Smooth muscle cell (in vitro differentiated cells): ENCODE results near the gene KRTAP10-11. TPM values are rescaled to one million over a fixed set of nuclear protein-coding genes. Genes with fewer than 3 reads are reported as not detected.

Source experiments
- DNase-seq: peaks from one replicate; lab custom pipeline; 2025; ENCODE audit not compliant: unreplicated experiment; lab: John Stamatoyannopoulos, UW
- H2AFZ ChIP-seq: fragments of 200-600 bp; sonication (generic); 2 replicates; pipeline ENCODE4 v1.6.0; 2016; ENCODE audit warnings: antibody characterized with exemption, low read depth, mild to moderate bottlenecking
- H3F3A ChIP-seq: fragments of 200-600 bp; sonication (generic); 2 replicates; pipeline ENCODE4 v1.6.0; 2017; ENCODE audit warnings: antibody characterized with exemption, low read depth
- H3K27ac ChIP-seq: fragments of 200-600 bp; sonication (generic); 2 replicates; pipeline ENCODE4 v1.5.1; 2016; ENCODE audit warnings: low read depth, mild to moderate bottlenecking
- H3K27me3 ChIP-seq: fragments of 200-600 bp; sonication (generic); 2 replicates; pipeline ENCODE4 v1.6.1; 2016; ENCODE audit warnings: low read depth, mild to moderate bottlenecking
- H3K36me3 ChIP-seq: fragments of 200-600 bp; sonication (generic); 2 replicates; pipeline ENCODE4 v1.5.1; 2016; ENCODE audit warnings: low read depth
- H3K4me1 ChIP-seq: fragments of 200-600 bp; sonication (generic); 2 replicates; pipeline ENCODE4 v1.5.1; 2016; ENCODE audit warnings: low read depth
- H3K4me2 ChIP-seq: fragments of 200-600 bp; sonication (generic); 2 replicates; pipeline ENCODE4 v1.6.0; 2016; ENCODE audit warnings: mild to moderate bottlenecking
- H3K4me3 ChIP-seq: fragments of 200-600 bp; sonication (generic); 2 replicates; pipeline ENCODE4 v1.5.1; 2016; ENCODE audit warnings: mild to moderate bottlenecking
- H3K79me2 ChIP-seq: fragments of 200-600 bp; sonication (generic); 2 replicates; pipeline ENCODE4 v1.6.0; 2016; ENCODE audit warnings: low read depth, mild to moderate bottlenecking
- H3K9ac ChIP-seq: fragments of 200-600 bp; sonication (generic); 2 replicates; pipeline ENCODE4 v1.6.0; 2016; ENCODE audit warnings: low read depth
- H3K9me3 ChIP-seq: fragments of 200-600 bp; sonication (generic); replicated peaks from 2 replicates; pipeline ENCODE4 v1.5.1; 2016; ENCODE audit warnings: low read depth
- H4K20me1 ChIP-seq: fragments of 200-600 bp; sonication (generic); 2 replicates; pipeline ENCODE4 v1.6.0; 2016; ENCODE audit warnings: low read depth
- WGBS: methylation state at CpG from one replicate; pipeline ENCODE4 v1.1.7; 2016; ENCODE audit warnings: low lambda C conversion rate; 5-methylcytosine and 5-hydroxymethylcytosine counted together
- polyA plus RNA-seq: library from polyadenylated mRNA; unstranded; fragments of >200 nt; fragmentation: Nextera tagmentation; extraction: Ambion mirVana; gene quantifications from 2 replicates; pipeline ENCODE4 v1.2.1, GENCODE V29; 2016
- total RNA-seq: library from RNA; depleted of rRNA; stranded (reverse); fragments of >200 nt; gene quantifications from 2 replicates; pipeline ENCODE4 v1.2.3, GENCODE V29; 2014
- TF ChIP-seq, protein P1 (sequence below): fragments of 200-600 bp; sonication (generic); IDR thresholded peaks from 2 replicates; pipeline ENCODE4 v1.5.1; 2017; ENCODE audit warnings: borderline replicate concordance, mild to moderate bottlenecking, antibody characterized with exemption; ENCODE audit not compliant: insufficient read depth, poor library complexity, severe bottlenecking

KRTAP10-11 gene
- total and polyA plus RNA-seq, 2 experiments from 2014 or later, result not detected

- H3K4me2 ChIP-seq, result no peak overlapping the region
- no peaks in the 10 kb centered on the region for H3K27me3 ChIP-seq
- H3K4me3 ChIP-seq, result no peak overlapping the region
- H2AFZ ChIP-seq, result no peak overlapping the region
- H3K4me1 ChIP-seq, result no peaks in the 10 kb centered on the region
- H3K79me2 ChIP-seq, result no peaks in the 10 kb centered on the region
- no peaks in the 10 kb centered on the region for H3K36me3 ChIP-seq
- TF ChIP-seq, protein P1, sequence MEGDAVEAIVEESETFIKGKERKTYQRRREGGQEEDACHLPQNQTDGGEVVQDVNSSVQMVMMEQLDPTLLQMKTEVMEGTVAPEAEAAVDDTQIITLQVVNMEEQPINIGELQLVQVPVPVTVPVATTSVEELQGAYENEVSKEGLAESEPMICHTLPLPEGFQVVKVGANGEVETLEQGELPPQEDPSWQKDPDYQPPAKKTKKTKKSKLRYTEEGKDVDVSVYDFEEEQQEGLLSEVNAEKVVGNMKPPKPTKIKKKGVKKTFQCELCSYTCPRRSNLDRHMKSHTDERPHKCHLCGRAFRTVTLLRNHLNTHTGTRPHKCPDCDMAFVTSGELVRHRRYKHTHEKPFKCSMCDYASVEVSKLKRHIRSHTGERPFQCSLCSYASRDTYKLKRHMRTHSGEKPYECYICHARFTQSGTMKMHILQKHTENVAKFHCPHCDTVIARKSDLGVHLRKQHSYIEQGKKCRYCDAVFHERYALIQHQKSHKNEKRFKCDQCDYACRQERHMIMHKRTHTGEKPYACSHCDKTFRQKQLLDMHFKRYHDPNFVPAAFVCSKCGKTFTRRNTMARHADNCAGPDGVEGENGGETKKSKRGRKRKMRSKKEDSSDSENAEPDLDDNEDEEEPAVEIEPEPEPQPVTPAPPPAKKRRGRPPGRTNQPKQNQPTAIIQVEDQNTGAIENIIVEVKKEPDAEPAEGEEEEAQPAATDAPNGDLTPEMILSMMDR, result no peak
- H3K9ac ChIP-seq, result no peak overlapping the region
- no peaks in the 10 kb centered on the region for H3K9me3 ChIP-seq
- H4K20me1 ChIP-seq, result no peaks in the 10 kb centered on the region
- no peaks in the 10 kb centered on the region for H3F3A ChIP-seq
- DNase-seq, result no peak
- H3K27ac ChIP-seq, result no peak overlapping the region
- 74% methylated on average over 15 of the region's 18 CpGs for WGBS
Measured at GRCh38 chr21:44628707-44629391, 17.4 kb upstream of the KRTAP10-11 start.

GRCh38 chr21:44630440-44630839 lies 15.8 kb upstream of the KRTAP10-11 start:
- no peaks in the 10 kb centered on the region for H3K36me3 ChIP-seq
- H3F3A ChIP-seq, result no peaks in the 10 kb centered on the region
- no peaks in the 10 kb centered on the region for H4K20me1 ChIP-seq
- no peak overlapping the region for H2AFZ ChIP-seq
- H3K79me2 ChIP-seq, result no peaks in the 10 kb centered on the region
- 60% methylated on average over 1 of the region's 2 CpGs for WGBS
- no peak overlapping the region for H3K4me2 ChIP-seq
- no peaks in the 10 kb centered on the region for H3K27me3 ChIP-seq
- TF ChIP-seq, protein P1, result no peak
- DNase-seq, result no peak
- no peak overlapping the region for H3K27ac ChIP-seq
- no peak overlapping the region for H3K4me3 ChIP-seq
- no peaks in the 10 kb centered on the region for H3K9me3 ChIP-seq
- H3K9ac ChIP-seq, result no peak overlapping the region
- H3K4me1 ChIP-seq, result no peaks in the 10 kb centered on the region

DNA sequence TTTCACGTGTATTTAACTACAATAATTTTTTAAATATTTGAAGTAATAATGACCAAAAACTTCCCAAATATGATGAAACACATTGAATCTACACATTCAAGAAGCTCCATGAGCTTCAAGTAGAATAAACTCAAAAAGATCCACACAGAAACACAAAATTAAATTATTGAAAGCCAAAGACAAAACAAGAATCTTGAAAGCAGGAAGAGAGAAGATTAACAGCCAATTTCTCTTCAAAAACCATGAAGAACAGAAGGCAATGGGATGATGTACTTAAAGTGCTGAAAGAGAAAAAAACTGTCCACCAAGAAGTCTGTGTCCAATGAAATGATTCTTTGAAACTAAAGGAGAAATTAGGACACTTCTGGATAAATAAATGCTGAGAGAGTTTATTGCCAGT lies 14.1 kb upstream of the KRTAP10-11 start:
- 96% methylated on average over 1 of the region's 1 CpG for WGBS
- Histone ChIP-seq H3K27ac (no peak overlapping the region), H3F3A (no peaks in the 10 kb centered on the region), H3K27me3 (no peaks in the 10 kb centered on the region), H3K4me2 (no peak overlapping the region), H3K9me3 (no peaks in the 10 kb centered on the region), H3K4me3 (no peak overlapping the region), H4K20me1 (no peaks in the 10 kb centered on the region), H3K36me3 (no peaks in the 10 kb centered on the region), H3K4me1 (no peaks in the 10 kb centered on the region), H3K9ac (no peak overlapping the region), H2AFZ (no peak overlapping the region), H3K79me2 (no peaks in the 10 kb centered on the region)
- DNase-seq, result no peak
- TF ChIP-seq, protein P1, result no peak
